Epithelial cell of esophagus (primary cell): ENCODE results near the gene ARHGEF33.
A peak's percentile ranks its signal among the peaks of the same experiment; 100 is the strongest.

Experiments
- DNase-seq: peaks from one replicate; pipeline ENCODE4 v3.0.0; 2010; ENCODE audit warnings: low read depth
- H3K4me3 ChIP-seq: 2 replicates; pipeline ENCODE4 v1.5.1; 2011; ENCODE audit warnings: mild to moderate bottlenecking, low read length, control low read depth
- CTCF ChIP-seq: IDR thresholded peaks from 2 replicates; pipeline ENCODE4 v1.5.1; 2011; ENCODE audit warnings: low read depth, mild to moderate bottlenecking, low read length, control low read depth, inconsistent platforms; ENCODE audit not compliant: insufficient read depth; ENCODE audit errors: missing control alignments

The ARHGEF33 gene

GRCh38 chr2:38951766-38952165 lies 62.1 kb downstream of the ARHGEF33 start:
- DNase-seq, result no peak
- no peak overlapping the region for H3K4me3 ChIP-seq
- TF ChIP-seq CTCF, result no peak

- no peak for DNase-seq
- no peak for TF ChIP-seq CTCF
- H3K4me3 ChIP-seq, result no peak overlapping the region
These were observed 68.3 kb downstream of the ARHGEF33 start for GRCh38 chr2:38957972-38958371.

- no peak for TF ChIP-seq CTCF
- DNase-seq, result no peak
- peak overlapping the region; percentile 41 for H3K4me3 ChIP-seq
These were observed 69.8 kb downstream of the ARHGEF33 start for GRCh38 chr2:38959466-38959865.

GRCh38 chr2:38959938-38960608 lies 70.4 kb downstream of the ARHGEF33 start:
- peak; percentile 90 for DNase-seq
- H3K4me3 ChIP-seq, result peak overlapping the region; percentile 41
- no peak for TF ChIP-seq CTCF

GRCh38 chr2:38960609-38961320 lies 71.1 kb downstream of the ARHGEF33 start:
- peak overlapping the region; percentile 28 for H3K4me3 ChIP-seq
- no peak for DNase-seq
- no peak for TF ChIP-seq CTCF

- DNase-seq, result no peak
- H3K4me3 ChIP-seq, result no peak overlapping the region
- no peak for TF ChIP-seq CTCF
These were observed 76.3 kb downstream of the ARHGEF33 start for GRCh38 chr2:38966006-38966405.
